Uterus (tissue), 4 donors: Measurements from ENCODE around the gene DNMT3L. TPM values are rescaled to one million over a fixed set of nuclear protein-coding genes. Genes with fewer than 3 reads are reported as not detected.

Experiments used
- DNase-seq, 2 donors: peaks; one replicate each; pipeline ENCODE4 v3.0.0-alpha.2; 2019 to 2020
- H3K27ac ChIP-seq, 2 donors: fragments of 200-600 bp; sonication (generic); 1 replicate in 1 of 2; 2 replicates in 1 of 2; pipeline ENCODE4 v1.5.1; 2016 to 2018
- H3K27me3 ChIP-seq, 2 donors: fragments of 200-600 bp; sonication (generic); one replicate each; pipeline ENCODE4 v1.5.1; 2018 to 2019; ENCODE audit warnings: control low read depth in 1 of 2
- H3K36me3 ChIP-seq, 2 donors: fragments of 200-600 bp; sonication (generic); one replicate each; pipeline ENCODE4 v1.5.1; 2019; ENCODE audit warnings: control low read depth in 1 of 2
- H3K4me1 ChIP-seq, 2 donors: fragments of 200-600 bp; sonication (generic); one replicate each; pipeline ENCODE4 v1.5.1; 2018 to 2019; ENCODE audit warnings: control low read depth in 1 of 2
- H3K4me3 ChIP-seq, 2 donors: fragments of 200-600 bp; sonication (generic); 1 replicate in 1 of 2; 2 replicates in 1 of 2; pipeline ENCODE4 v1.5.1; 2018 to 2019; ENCODE audit warnings: mild to moderate bottlenecking in 1 of 2
- H3K9me3 ChIP-seq, 2 donors: fragments of 200-600 bp; sonication (generic); one replicate each; pipeline ENCODE4 v1.5.1; 2019; ENCODE audit warnings: control low read depth in 1 of 2
- CTCF ChIP-seq, 4 experiments: fragments of 200-600 bp in 2 of 4; fragments of 450-650 bp in 2 of 4; sonication (generic) in 2 of 4; IDR thresholded peaks; one replicate each; pipeline ENCODE4 v1.5.1; 2016 to 2019; ENCODE audit warnings: antibody characterized with exemption in 4 of 4, mild to moderate bottlenecking in 2 of 4, moderate library complexity in 1 of 4
- POLR2A ChIP-seq, 2 donors: fragments of 450-650 bp; IDR thresholded peaks; one replicate each; pipeline ENCODE4 v1.6.1; 2016; ENCODE audit warnings: antibody characterized with exemption in 2 of 2, mild to moderate bottlenecking in 1 of 2, moderate library complexity in 1 of 2
- intact Hi-C: fragments of 100-400 bp; cut with DNase I; formaldehyde crosslinking; loops from one replicate; pipeline ENCODE4 v1.15.1; 2023; ENCODE audit warnings: low total_unique reads
- total RNA-seq, 4 donors: library from RNA; depleted of rRNA in 3 of 4; stranded (reverse); fragments of >200 nt in 3 of 4; gene quantifications; one replicate each; pipeline versions ENCODE4 v1.1.0 to v1.2.4, GENCODE V29; 2014 to 2023
- donor health status: DM: yes; HTN: yes; CAD: no.

The DNMT3L gene
- total RNA-seq, 4 donors from 2014 or later = not detected

DNA sequence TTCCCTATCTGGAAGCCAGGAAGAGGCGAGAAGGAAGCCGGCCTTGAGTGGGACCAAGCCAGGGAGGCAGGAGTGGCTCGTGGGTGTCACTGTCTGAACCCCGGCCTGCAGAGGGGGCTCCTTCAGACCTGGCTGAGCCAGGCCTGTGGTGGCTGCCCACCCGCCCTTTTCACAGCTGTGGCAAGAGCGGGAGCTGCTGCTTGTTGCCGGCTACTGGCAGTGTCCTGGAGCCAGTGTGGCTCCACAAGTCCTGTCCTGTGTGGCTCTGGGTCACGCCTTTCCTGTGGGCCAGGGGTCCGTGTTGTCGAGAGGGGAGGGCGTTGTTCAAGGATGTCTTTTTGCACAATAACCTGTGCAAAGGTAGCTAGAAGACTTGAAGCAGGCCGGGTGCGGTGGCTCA lies 39.4 kb upstream of the DNMT3L start:
- H3K36me3 ChIP-seq = no peaks in the 10 kb centered on the region
- H3K27ac ChIP-seq = peak overlapping the region; percentile 33 to 89
- H3K4me1 ChIP-seq = peaks cover 0 to 11% of the 10 kb centered on the region in 2 donors
- H3K4me3 ChIP-seq = peak overlapping the region; percentile 57 to 85
- intact Hi-C loops = no loop called here
- H3K27me3 ChIP-seq = no peaks in the 10 kb centered on the region
- no peak for DNase-seq
- no peaks in the 10 kb centered on the region for H3K9me3 ChIP-seq
- TF ChIP-seq CTCF (IDR thresholded peaks at IDR 0.05) (no peak), POLR2A (IDR thresholded peaks at IDR 0.05) (no peak)

DNA sequence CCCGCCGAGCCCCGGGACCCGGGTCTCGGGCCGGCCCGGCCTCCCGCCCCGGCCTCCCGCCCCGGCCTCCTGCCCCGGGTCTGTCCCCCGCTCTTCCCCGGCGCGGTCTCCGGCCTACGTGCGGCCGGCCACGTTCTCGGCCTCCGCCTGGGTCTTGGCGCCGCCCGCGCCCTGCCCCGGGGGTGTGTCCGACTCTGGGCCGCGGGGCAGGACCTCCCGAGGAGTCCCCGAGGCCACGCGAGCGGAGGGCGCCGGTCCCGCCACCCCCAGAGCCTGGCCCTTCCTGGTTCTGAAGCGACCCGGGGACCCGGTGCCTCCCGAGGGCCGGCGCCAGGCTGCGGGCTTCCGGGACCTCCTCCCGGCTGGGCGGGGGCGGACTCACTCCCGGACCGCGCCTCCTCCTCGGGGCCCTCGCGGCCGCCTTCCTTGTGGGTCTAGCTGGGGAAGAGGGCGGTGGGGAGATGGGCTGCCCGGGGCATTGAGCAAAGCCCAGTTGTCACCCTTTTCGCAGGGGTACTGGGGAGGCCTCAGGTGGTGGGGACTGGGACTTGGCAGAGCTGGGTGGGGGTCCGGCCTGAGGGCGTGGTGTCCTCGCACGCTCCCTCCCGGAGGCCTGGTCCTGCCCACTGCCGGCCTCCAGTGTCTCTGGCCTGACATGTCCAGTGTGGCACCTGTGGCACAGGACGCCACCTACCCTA lies 38.7 kb upstream of the DNMT3L start:
- DNase-seq = peak; percentile 63 to 70
- H3K4me1 ChIP-seq = peaks cover 0 to 11% of the 10 kb centered on the region in 2 donors
- H3K27me3 ChIP-seq = no peaks in the 10 kb centered on the region
- intact Hi-C loops = no loop called here
- no peaks in the 10 kb centered on the region for H3K36me3 ChIP-seq
- peak overlapping the region; percentile 89 for H3K27ac ChIP-seq
- peak overlapping the region; percentile 57 to 85 for H3K4me3 ChIP-seq
- TF ChIP-seq CTCF (IDR thresholded peaks at IDR 0.05) = no peak
- peak; percentile 30 to 51 for TF ChIP-seq POLR2A (IDR thresholded peaks at IDR 0.05)
- no peaks in the 10 kb centered on the region for H3K9me3 ChIP-seq

DNA sequence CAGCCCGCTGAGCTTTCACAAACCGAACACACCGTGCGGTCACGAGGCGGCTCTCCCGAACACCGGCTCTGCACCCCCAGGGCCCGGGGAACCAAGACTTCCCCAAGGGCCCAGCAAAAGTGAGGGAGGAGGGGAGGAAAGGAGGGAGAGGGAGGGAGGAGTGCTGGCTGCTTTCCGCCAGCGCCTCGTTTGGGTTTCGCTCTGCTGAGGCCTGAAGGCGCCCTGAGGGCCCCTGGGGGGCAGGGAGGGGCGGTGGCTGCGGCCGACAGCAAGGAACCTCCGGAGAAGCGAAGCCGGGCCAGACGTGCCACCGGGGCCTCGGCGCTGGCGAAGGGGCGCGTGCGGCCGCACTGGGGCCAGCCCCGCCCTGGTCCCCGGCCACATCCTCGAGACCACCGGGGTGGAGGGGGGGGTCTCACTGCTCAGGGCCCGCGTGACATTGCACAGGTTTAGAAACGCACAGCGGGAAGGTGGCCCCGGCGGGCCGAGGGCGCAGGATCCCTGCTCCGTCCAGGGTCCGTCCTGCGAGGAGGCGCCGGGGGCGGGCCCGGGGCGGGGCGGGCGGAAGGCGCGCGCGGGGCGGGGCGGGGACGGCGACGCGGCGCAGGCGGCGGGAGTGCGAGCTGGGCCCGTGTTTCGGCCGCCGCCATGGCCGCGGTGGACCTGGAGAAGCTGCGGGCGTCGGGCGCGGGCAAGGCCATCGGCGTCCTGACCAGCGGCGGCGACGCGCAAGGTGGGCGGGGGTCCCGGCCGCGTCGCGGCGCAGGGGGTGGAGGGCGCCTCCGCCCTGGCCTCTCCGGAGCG lies 38.0 kb upstream of the DNMT3L start, which contains the start of gene PFKL:
TSS of gene PFKL (plus strand) at position 596 of the 804 bp plus-strand sequence. CDS start at position 649, 53 bp downstream.
- peak within 1 kb of the TSS; percentile 57 to 85 for H3K4me3 ChIP-seq
- H3K27ac ChIP-seq = peak within 1 kb of the TSS; percentile 89
- no peaks in the 10 kb centered on the region for H3K36me3 ChIP-seq
- H3K9me3 ChIP-seq = no peaks in the 10 kb centered on the region
- TF ChIP-seq POLR2A (IDR thresholded peaks at IDR 0.05) (peak in 1 of 2 donors; percentile 34), CTCF (IDR thresholded peaks at IDR 0.05) (no peak)
- intact Hi-C loops = no loop called here
- H3K4me1 ChIP-seq = peaks cover 0 to 14% of the 10 kb centered on the region in 2 donors
- H3K27me3 ChIP-seq = no peaks in the 10 kb centered on the region
- DNase-seq = peak; percentile 57 to 70

DNA sequence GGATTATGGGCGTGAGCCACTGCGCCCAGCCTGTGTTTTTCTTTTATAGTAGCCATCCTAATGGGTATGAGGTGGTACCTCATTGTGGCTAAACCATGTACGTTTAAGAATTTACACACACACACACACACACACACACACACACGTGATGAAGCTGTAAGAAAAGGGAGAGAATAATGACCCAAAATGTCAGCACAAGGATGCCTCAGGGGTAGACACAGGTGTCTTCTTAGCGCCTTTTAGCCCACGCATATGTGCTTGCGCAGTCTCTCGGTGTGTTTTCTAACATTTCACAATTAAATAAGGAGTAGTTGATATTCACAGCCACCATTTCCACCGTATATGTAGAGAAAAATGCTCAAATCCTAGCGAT lies 37.4 kb upstream of the DNMT3L start:
- no peak for DNase-seq
- H3K27ac ChIP-seq = peak overlapping the region; percentile 89
- H3K36me3 ChIP-seq = no peaks in the 10 kb centered on the region
- peaks cover 0 to 16% of the 10 kb centered on the region in 2 donors for H3K4me1 ChIP-seq
- H3K9me3 ChIP-seq = no peaks in the 10 kb centered on the region
- peak overlapping the region; percentile 57 to 85 for H3K4me3 ChIP-seq
- H3K27me3 ChIP-seq = no peaks in the 10 kb centered on the region
- intact Hi-C loops = no loop called here
- TF ChIP-seq CTCF (IDR thresholded peaks at IDR 0.05) = no peak
- TF ChIP-seq POLR2A (IDR thresholded peaks at IDR 0.05) = no peak

GRCh38 chr21:44298301-44298700 lies 36.6 kb upstream of the DNMT3L start:
- peaks cover 0 to 16% of the 10 kb centered on the region in 2 donors for H3K4me1 ChIP-seq
- intact Hi-C loops = no loop called here
- H3K27me3 ChIP-seq = no peaks in the 10 kb centered on the region
- H3K36me3 ChIP-seq = no peaks in the 10 kb centered on the region
- no peak overlapping the region for H3K27ac ChIP-seq
- H3K4me3 ChIP-seq = no peak overlapping the region
- no peaks in the 10 kb centered on the region for H3K9me3 ChIP-seq
- DNase-seq = no peak
- no peak for TF ChIP-seq CTCF (IDR thresholded peaks at IDR 0.05)
- no peak for TF ChIP-seq POLR2A (IDR thresholded peaks at IDR 0.05)
